ENCODE results near the gene SLC66A2.

SLC66A2 gene

GRCh38 chr18:79935499-79935898, 16.0 kb downstream of the SLC66A2 start:
- TF ChIP-seq REST (IDR thresholded peaks at IDR 0.05; ENCODE audit: insufficient replicate concordance, low read depth) = no peak
- TF ChIP-seq, protein P1, sequence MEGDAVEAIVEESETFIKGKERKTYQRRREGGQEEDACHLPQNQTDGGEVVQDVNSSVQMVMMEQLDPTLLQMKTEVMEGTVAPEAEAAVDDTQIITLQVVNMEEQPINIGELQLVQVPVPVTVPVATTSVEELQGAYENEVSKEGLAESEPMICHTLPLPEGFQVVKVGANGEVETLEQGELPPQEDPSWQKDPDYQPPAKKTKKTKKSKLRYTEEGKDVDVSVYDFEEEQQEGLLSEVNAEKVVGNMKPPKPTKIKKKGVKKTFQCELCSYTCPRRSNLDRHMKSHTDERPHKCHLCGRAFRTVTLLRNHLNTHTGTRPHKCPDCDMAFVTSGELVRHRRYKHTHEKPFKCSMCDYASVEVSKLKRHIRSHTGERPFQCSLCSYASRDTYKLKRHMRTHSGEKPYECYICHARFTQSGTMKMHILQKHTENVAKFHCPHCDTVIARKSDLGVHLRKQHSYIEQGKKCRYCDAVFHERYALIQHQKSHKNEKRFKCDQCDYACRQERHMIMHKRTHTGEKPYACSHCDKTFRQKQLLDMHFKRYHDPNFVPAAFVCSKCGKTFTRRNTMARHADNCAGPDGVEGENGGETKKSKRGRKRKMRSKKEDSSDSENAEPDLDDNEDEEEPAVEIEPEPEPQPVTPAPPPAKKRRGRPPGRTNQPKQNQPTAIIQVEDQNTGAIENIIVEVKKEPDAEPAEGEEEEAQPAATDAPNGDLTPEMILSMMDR (IDR thresholded peaks at IDR 0.05; ENCODE audit: insufficient read depth, low read length) = no peak
- TF ChIP-seq SPI1 (IDR thresholded peaks at IDR 0.05; ENCODE audit: borderline replicate concordance, low read depth) = no peak
- TF ChIP-seq POLR2AphosphoS5 (IDR thresholded peaks at IDR 0.05; ENCODE audit: low read depth) = no peak
- TF ChIP-seq GABPA (IDR thresholded peaks at IDR 0.05; ENCODE audit: low read depth) = no peak
- DNase-seq (ENCODE audit: low read depth in 1 of 2, low spot score in 1 of 2) = no peak
- H3K27ac ChIP-seq (replicated peaks) = no peak overlapping the region
- no peaks in the 10 kb centered on the region for H3K27me3 ChIP-seq (ENCODE audit: insufficient read depth, poor library complexity, severe bottlenecking)
- no peak overlapping the region for H3K4me3 ChIP-seq (replicated peaks; ENCODE audit: insufficient read depth, low read length)

DNA sequence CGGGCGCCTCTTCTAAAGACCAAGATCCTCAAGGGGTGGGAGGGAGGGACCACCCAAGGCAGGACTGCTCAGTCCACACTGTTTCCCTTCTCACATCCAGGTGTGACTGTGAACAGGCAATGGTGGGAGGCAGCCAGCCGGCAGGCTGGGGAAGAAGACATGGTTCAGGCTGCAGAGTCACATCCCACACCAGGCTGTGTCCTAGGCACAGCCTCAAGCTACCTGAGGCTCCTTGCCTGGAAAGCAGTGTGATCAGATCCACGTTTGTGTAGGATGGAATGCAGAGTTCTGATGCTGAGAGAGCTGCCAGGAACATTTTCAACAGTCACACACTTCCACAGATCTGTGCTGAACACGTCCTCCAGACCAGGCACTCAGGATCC, 16.4 kb downstream of the SLC66A2 start:
- no peak overlapping the region for H3K4me3 ChIP-seq (replicated peaks; ENCODE audit: insufficient read depth, low read length)
- no peak for TF ChIP-seq SPI1 (IDR thresholded peaks at IDR 0.05; ENCODE audit: borderline replicate concordance, low read depth)
- no peak for TF ChIP-seq REST (IDR thresholded peaks at IDR 0.05; ENCODE audit: insufficient replicate concordance, low read depth)
- TF ChIP-seq POLR2AphosphoS5 (IDR thresholded peaks at IDR 0.05; ENCODE audit: low read depth) = no peak
- TF ChIP-seq, protein P1 (IDR thresholded peaks at IDR 0.05; ENCODE audit: insufficient read depth, low read length) = no peak
- no peak for TF ChIP-seq GABPA (IDR thresholded peaks at IDR 0.05; ENCODE audit: low read depth)
- H3K27ac ChIP-seq (replicated peaks) = no peak overlapping the region
- DNase-seq (ENCODE audit: low read depth in 1 of 2, low spot score in 1 of 2) = no peak
- no peaks in the 10 kb centered on the region for H3K27me3 ChIP-seq (ENCODE audit: insufficient read depth, poor library complexity, severe bottlenecking)

GRCh38 chr18:79934311-79935097, 16.9 kb downstream of the SLC66A2 start:
- peak in 1 of 2 experiments; percentile 45 for DNase-seq (ENCODE audit: low read depth in 1 of 2, low spot score in 1 of 2)
- TF ChIP-seq REST (IDR thresholded peaks at IDR 0.05; ENCODE audit: insufficient replicate concordance, low read depth) = no peak
- no peak for TF ChIP-seq GABPA (IDR thresholded peaks at IDR 0.05; ENCODE audit: low read depth)
- TF ChIP-seq SPI1 (IDR thresholded peaks at IDR 0.05; ENCODE audit: borderline replicate concordance, low read depth) = peak; percentile 62; the same call in 1 of the 2 replicates
- H3K27me3 ChIP-seq (ENCODE audit: insufficient read depth, poor library complexity, severe bottlenecking) = no peaks in the 10 kb centered on the region
- H3K27ac ChIP-seq (replicated peaks) = peak overlapping the region; percentile 15; the same call in 1 of the 2 replicates
- no peak overlapping the region for H3K4me3 ChIP-seq (replicated peaks; ENCODE audit: insufficient read depth, low read length)
